GDM1 (cell line): ENCODE results near the gene HLA-F.
A peak's percentile ranks its signal among the peaks of the same experiment; 100 is the strongest.

Experiments used
- DNase-seq: peaks from one replicate; lab custom pipeline; 2025; lab: John Stamatoyannopoulos, UW

Gene HLA-F

GRCh38 chr6:29723262-29723665, at the start of gene HLA-F:
TSS of gene HLA-F (plus strand) at chr6:29723434. CDS start at chr6:29723464, 30 bp downstream.
- DNase-seq, result no peak

GRCh38 chr6:29674008-29674407, 49.2 kb upstream of the HLA-F start:
- DNase-seq, result no peak

GRCh38 chr6:29675561-29675960, 47.7 kb upstream of the HLA-F start:
- no peak for DNase-seq

GRCh38 chr6:29676981-29677601, 46.1 kb upstream of the HLA-F start:
- no peak for DNase-seq

GRCh38 chr6:29678114-29678513, 45.1 kb upstream of the HLA-F start:
- DNase-seq, result no peak

- DNase-seq, result no peak
Measured at GRCh38 chr6:29679962-29680361, 43.3 kb upstream of the HLA-F start.

GRCh38 chr6:29680416-29680815, 42.8 kb upstream of the HLA-F start:
- no peak for DNase-seq

- no peak for DNase-seq
Measured at GRCh38 chr6:29680904-29681303, 42.3 kb upstream of the HLA-F start, which contains the start of gene ZFP57. TSS of gene ZFP57 (minus strand) at chr6:29681152. CDS start at chr6:29677003, 4,149 bp downstream.

- no peak for DNase-seq
Measured at GRCh38 chr6:29681811-29682210, 41.4 kb upstream of the HLA-F start.

- DNase-seq, result no peak
Measured at GRCh38 chr6:29685718-29686326, 37.4 kb upstream of the HLA-F start.

- DNase-seq, result no peak
Measured at GRCh38 chr6:29694637-29695036, 28.6 kb upstream of the HLA-F start.

GRCh38 chr6:29696147-29697125, 26.8 kb upstream of the HLA-F start:
- no peak for DNase-seq

GRCh38 chr6:29702519-29703103, 20.6 kb upstream of the HLA-F start:
- peak; percentile 14 for DNase-seq

GRCh38 chr6:29705389-29706231, 17.6 kb upstream of the HLA-F start:
- DNase-seq, result no peak

GRCh38 chr6:29708432-29709179, 14.6 kb upstream of the HLA-F start:
- no peak for DNase-seq

GRCh38 chr6:29709188-29709587, 14.0 kb upstream of the HLA-F start:
- DNase-seq, result no peak

GRCh38 chr6:29710281-29710941, 12.8 kb upstream of the HLA-F start:
- DNase-seq, result no peak

- DNase-seq, result no peak
Measured at GRCh38 chr6:29720863-29721262, 2.4 kb upstream of the HLA-F start.

GRCh38 chr6:29723666-29724588, 693 bp downstream of the HLA-F start:
- DNase-seq, result no peak
